OCI-LY7 (cell line): ENCODE results near the gene GDE1. TPM values are rescaled to one million over a fixed set of nuclear protein-coding genes. Genes with fewer than 3 reads are reported as not detected.

Experiments used
- BruUV-seq: library from RNA; stranded (reverse); fragments of 400-500 nt; replicated peaks from 2 replicates; lab custom pipeline; 2021; lab: Mats Ljungman, UMichigan
- CTCF ChIA-PET: fragments of 300-600 bp; sonication (Branson Sonifier 250); formaldehyde crosslinking; loops from one replicate; lab custom pipeline; 2022; ENCODE audit warnings: antibody characterized with exemption; ENCODE audit not compliant: unreplicated experiment; lab: Charles Lee
- POLR2A ChIA-PET: fragments of 300-600 bp; sonication (Branson Sonifier 250); formaldehyde crosslinking; loops from one replicate; lab custom pipeline; 2022; ENCODE audit warnings: antibody characterized with exemption; lab: Charles Lee
- DNase-seq: peaks from one replicate; pipeline ENCODE4 v3.0.0-alpha.2; 2015; ENCODE audit warnings: low spot score
- H2AFZ ChIP-seq: fragments of 200-600 bp; sonication (generic), shearing (Covaris generic); 2 replicates; pipeline ENCODE4 v1.6.1; 2014; ENCODE audit warnings: mild to moderate bottlenecking, antibody characterized with exemption, low read length, moderate library complexity
- H3K27ac ChIP-seq: fragments of 200-600 bp; sonication (generic); 2 replicates; pipeline ENCODE4 v1.5.1; 2014; ENCODE audit warnings: mixed run types, low read depth, mild to moderate bottlenecking, moderate library complexity, low read length, inconsistent platforms; ENCODE audit not compliant: poor library complexity, severe bottlenecking
- H3K36me3 ChIP-seq: fragments of 200-600 bp; sonication (generic); 2 replicates; pipeline ENCODE4 v1.6.1; 2014; ENCODE audit warnings: mild to moderate bottlenecking, antibody characterized with exemption, low read length, moderate library complexity, mixed read lengths; ENCODE audit not compliant: insufficient read depth
- H3K4me1 ChIP-seq: fragments of 200-600 bp; sonication (generic); 2 replicates; pipeline ENCODE4 v1.5.1; 2014; ENCODE audit warnings: mild to moderate bottlenecking, low read length; ENCODE audit not compliant: insufficient read depth, poor library complexity, severe bottlenecking
- H3K4me2 ChIP-seq: fragments of 200-600 bp; sonication (generic); 2 replicates; pipeline ENCODE4 v1.6.1; 2014; ENCODE audit warnings: mild to moderate bottlenecking, low read length
- H3K4me3 ChIP-seq: fragments of 200-600 bp; sonication (generic); 2 replicates; pipeline ENCODE4 v1.5.1; 2014; ENCODE audit warnings: mild to moderate bottlenecking, low read depth, low read length; ENCODE audit not compliant: poor library complexity, severe bottlenecking
- H3K79me2 ChIP-seq: fragments of 200-600 bp; sonication (generic); 2 replicates; pipeline ENCODE4 v1.6.1; 2016; ENCODE audit warnings: low read depth, mild to moderate bottlenecking, low read length, moderate library complexity, mixed read lengths; ENCODE audit not compliant: insufficient read depth
- H3K9me2 ChIP-seq: fragments of 200-600 bp; sonication (generic); 2 replicates; pipeline ENCODE4 v1.6.1; 2016; ENCODE audit warnings: mild to moderate bottlenecking, low read length, mixed read lengths; ENCODE audit not compliant: insufficient read depth
- H3K9me3 ChIP-seq: fragments of 200-600 bp; sonication (generic); 2 replicates; pipeline ENCODE4 v1.6.1; 2014; ENCODE audit warnings: mild to moderate bottlenecking, mixed run types, low read length, mixed read lengths
- H4K20me1 ChIP-seq: fragments of 200-600 bp; sonication (generic); 2 replicates; pipeline ENCODE4 v1.6.1; 2014; ENCODE audit warnings: mild to moderate bottlenecking, antibody characterized with exemption, low read length, moderate library complexity, mixed read lengths; ENCODE audit not compliant: insufficient read depth
- EZH2phosphoT487 ChIP-seq: fragments of 200-600 bp; sonication (generic); IDR thresholded peaks from 2 replicates; pipeline ENCODE4 v1.6.1; 2018; ENCODE audit warnings: low read depth, borderline replicate concordance, mild to moderate bottlenecking, mixed run types, antibody characterized with exemption, low read length, moderate library complexity, mixed read lengths
- intact Hi-C: fragments of 100-400 bp; cut with micrococcal nuclease; formaldehyde crosslinking; loops from one replicate; pipeline ENCODE4 v1.10.0; 2022; ENCODE audit not compliant: unreplicated experiment
- total RNA-seq, 2 experiments: library from RNA; depleted of rRNA in 1 of 2; stranded (reverse); fragments of >200 nt in 1 of 2; shearing (Covaris generic) in 1 of 2; gene quantifications; 2 replicates each; pipeline ENCODE4 v1.2.3, GENCODE V29; 2014 to 2022
- TF ChIP-seq, protein P1 (sequence below): fragments of 200-600 bp; sonication (generic); conservative IDR thresholded peaks from 2 replicates; pipeline ENCODE4 v1.5.1; 2014; ENCODE audit warnings: mild to moderate bottlenecking, antibody characterized with exemption, low read length, moderate library complexity, mixed read lengths

Gene GDE1
- total RNA-seq, 2 experiments from 2014 or later = 23.4 to 30.8 TPM

DNA sequence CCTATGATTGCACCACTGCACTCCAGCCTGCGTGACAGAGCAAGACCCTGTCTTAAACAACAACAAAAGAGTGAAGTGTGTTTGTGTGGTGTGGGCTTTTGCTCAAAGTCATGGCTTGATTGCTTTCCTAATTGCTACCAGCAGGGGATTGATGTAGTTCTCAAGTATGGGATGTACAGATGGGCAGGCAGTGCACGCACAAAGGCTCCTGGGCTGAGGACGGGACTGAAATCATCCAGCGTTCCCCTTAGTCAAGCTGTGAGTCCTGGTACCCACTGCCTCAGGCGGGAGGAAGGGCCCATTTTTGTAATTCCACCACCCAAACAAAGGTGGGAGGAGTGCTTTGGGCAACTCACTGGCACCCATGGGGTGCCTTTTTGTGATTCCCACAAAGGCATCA, 47.3 kb downstream of the GDE1 start:
- Histone ChIP-seq H3K36me3 (no peaks in the 10 kb centered on the region), H4K20me1 (no peaks in the 10 kb centered on the region), H3K9me3 (no peaks in the 10 kb centered on the region), H3K4me1 (no peaks in the 10 kb centered on the region), H3K4me3 (no peak overlapping the region), H3K79me2 (no peaks in the 10 kb centered on the region), H3K4me2 (no peak overlapping the region), H3K27ac (no peak overlapping the region), H3K9me2 (no peaks in the 10 kb centered on the region), H2AFZ (no peak overlapping the region)
- POLR2A ChIA-PET = interaction anchor here (0.6 kb wide), 1 partner anchor 331 kb away, joined by 8 read pairs; no protein-coding TSS in a partner anchor
- CTCF ChIA-PET = no interaction called here
- DNase-seq = no peak
- TF ChIP-seq, protein P1, sequence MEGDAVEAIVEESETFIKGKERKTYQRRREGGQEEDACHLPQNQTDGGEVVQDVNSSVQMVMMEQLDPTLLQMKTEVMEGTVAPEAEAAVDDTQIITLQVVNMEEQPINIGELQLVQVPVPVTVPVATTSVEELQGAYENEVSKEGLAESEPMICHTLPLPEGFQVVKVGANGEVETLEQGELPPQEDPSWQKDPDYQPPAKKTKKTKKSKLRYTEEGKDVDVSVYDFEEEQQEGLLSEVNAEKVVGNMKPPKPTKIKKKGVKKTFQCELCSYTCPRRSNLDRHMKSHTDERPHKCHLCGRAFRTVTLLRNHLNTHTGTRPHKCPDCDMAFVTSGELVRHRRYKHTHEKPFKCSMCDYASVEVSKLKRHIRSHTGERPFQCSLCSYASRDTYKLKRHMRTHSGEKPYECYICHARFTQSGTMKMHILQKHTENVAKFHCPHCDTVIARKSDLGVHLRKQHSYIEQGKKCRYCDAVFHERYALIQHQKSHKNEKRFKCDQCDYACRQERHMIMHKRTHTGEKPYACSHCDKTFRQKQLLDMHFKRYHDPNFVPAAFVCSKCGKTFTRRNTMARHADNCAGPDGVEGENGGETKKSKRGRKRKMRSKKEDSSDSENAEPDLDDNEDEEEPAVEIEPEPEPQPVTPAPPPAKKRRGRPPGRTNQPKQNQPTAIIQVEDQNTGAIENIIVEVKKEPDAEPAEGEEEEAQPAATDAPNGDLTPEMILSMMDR = no peak
- no peak for TF ChIP-seq EZH2phosphoT487
- BruUV-seq = no TSS peak
- intact Hi-C loops = no loop called here

DNA sequence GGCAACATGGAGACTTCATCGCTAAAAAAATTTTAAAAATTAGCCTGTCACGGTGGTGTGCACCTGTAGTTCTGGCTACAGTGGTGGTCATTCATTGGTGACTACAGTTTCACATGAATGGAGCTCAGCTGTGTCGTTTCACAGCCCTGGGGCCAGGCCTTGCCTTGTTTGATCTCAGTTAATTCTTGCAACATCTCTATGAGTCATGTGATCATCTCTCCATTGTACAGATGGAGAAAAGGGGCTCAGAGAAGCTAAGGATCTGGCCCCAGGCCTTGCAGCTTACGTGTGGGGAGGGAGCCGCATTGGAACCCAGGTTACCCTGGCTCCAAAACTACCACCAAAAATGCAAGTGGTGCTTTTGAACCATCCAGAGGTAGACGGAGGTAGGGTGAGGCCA, 49.4 kb downstream of the GDE1 start:
- no peak for DNase-seq
- H4K20me1 ChIP-seq = no peaks in the 10 kb centered on the region
- H3K4me2 ChIP-seq = no peak overlapping the region
- H3K9me3 ChIP-seq = no peaks in the 10 kb centered on the region
- H3K4me1 ChIP-seq = no peaks in the 10 kb centered on the region
- CTCF ChIA-PET = no interaction called here
- no peaks in the 10 kb centered on the region for H3K9me2 ChIP-seq
- no peaks in the 10 kb centered on the region for H3K36me3 ChIP-seq
- H3K4me3 ChIP-seq = no peak overlapping the region
- H2AFZ ChIP-seq = no peak overlapping the region
- H3K27ac ChIP-seq = no peak overlapping the region
- POLR2A ChIA-PET = no interaction called here
- no peaks in the 10 kb centered on the region for H3K79me2 ChIP-seq
- TF ChIP-seq EZH2phosphoT487 = no peak
- TF ChIP-seq, protein P1 = no peak
- no TSS peak for BruUV-seq
- intact Hi-C loops = no loop called here

DNA sequence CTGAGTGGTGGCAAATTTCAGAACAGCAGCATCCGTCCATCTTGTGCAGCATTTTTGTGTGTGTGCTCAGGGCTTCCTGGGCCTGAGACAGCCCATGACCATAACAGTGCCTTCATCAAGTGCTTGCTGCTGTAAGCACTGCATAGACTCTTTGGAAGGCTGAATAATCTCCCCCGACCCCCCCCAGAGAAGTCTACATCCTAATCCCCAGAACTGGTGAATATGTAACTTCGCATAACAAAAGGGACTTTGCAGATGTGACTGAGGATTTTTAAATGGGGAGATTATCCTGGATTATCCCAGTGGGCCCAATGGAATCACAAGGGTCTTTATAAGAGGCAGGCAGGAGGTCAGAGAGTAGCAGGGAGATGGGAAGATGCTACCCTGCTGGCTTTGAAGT, 53.6 kb downstream of the GDE1 start:
- Histone ChIP-seq H3K4me1 (no peaks in the 10 kb centered on the region), H2AFZ (no peak overlapping the region), H3K4me2 (no peak overlapping the region), H3K9me2 (no peaks in the 10 kb centered on the region), H3K36me3 (no peaks in the 10 kb centered on the region), H4K20me1 (no peaks in the 10 kb centered on the region), H3K9me3 (no peaks in the 10 kb centered on the region), H3K79me2 (no peaks in the 10 kb centered on the region), H3K4me3 (no peak overlapping the region), H3K27ac (no peak overlapping the region)
- TF ChIP-seq, protein P1 = no peak
- TF ChIP-seq EZH2phosphoT487 = no peak
- no peak for DNase-seq
- intact Hi-C loops = no loop called here
- POLR2A ChIA-PET = no interaction called here
- CTCF ChIA-PET = no interaction called here
- no TSS peak for BruUV-seq
